ENCODE data around the gene HEG1. TPM values are rescaled to one million over a fixed set of nuclear protein-coding genes. Genes with fewer than 3 reads are reported as not detected.

HEG1 gene
- polyA plus RNA-seq, 3 donors, result 7.0 to 36.6 (median 14.1) TPM

DNA sequence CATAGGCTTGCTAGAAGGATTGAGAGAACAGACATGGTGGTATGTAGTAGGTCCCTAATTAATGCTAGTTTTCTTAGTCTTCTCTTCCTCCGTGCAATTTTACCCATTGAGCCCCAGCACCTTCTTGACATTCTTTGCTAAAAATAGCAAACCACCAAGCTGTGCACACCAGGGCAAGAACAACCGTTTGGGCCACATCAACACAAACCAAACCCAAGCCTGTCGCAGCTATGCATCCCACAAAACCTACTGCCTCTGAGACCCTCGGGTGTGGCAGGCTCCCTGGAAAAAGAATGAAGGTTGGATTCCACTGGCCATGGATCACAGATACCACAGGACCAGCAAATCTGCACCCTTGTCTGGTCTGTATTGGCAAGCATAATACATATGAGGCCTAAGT is 27.1 kb downstream of the HEG1 start:
- WGBS, 3 donors, result 85 to 90% (median 89%) methylated on average over 4 of the region's 4 CpGs
- H3K27ac ChIP-seq (ENCODE audit: low read depth, low read length), result no peak overlapping the region

DNA sequence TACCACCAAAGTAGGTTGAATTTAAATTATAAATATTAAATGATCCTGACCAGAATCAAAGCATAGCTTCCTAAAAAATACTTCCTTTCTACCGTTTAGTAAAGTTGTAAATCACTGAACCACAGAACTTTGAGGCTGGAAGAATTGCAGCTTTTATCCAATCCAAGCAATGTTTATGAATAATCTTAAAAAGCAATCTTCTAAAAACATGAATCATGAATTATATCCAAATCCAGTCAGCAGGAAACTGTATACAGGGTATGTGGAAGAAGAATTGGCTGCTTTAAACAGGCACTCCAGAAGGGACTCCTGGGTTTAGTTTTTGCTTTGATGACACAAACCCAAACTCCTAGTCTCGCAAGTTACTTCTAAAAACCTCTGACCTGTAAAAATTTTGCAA is 30.2 kb downstream of the HEG1 start:
- 39 to 70% (median 46%) methylated on average over 2 of the region's 2 CpGs for WGBS, 3 donors
- no peak overlapping the region for H3K27ac ChIP-seq (ENCODE audit: low read depth, low read length)

DNA sequence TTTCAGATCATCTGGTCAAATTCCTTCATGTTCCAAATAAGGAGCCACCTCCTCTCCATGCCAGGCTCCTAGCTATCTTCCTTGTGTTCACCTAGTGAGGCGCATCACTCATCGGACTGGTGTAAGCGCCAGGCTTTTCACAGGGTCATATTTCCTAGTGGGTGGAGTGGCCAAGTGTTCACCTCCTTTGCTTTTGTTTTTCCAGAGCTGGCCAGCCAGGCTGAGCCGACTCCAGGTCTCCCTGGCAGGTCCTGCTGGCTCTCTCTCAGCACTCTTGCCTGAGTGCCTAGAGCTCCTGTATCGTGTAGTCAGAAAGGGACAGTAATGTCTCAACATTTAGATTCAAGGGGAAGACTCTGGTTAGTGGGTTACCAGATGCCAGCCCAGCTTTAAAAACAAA is 31.0 kb downstream of the HEG1 start:
- WGBS, 3 donors, result 48 to 82% (median 66%) methylated on average over 5 of the region's 5 CpGs
- no peak overlapping the region for H3K27ac ChIP-seq (ENCODE audit: low read depth, low read length)

DNA sequence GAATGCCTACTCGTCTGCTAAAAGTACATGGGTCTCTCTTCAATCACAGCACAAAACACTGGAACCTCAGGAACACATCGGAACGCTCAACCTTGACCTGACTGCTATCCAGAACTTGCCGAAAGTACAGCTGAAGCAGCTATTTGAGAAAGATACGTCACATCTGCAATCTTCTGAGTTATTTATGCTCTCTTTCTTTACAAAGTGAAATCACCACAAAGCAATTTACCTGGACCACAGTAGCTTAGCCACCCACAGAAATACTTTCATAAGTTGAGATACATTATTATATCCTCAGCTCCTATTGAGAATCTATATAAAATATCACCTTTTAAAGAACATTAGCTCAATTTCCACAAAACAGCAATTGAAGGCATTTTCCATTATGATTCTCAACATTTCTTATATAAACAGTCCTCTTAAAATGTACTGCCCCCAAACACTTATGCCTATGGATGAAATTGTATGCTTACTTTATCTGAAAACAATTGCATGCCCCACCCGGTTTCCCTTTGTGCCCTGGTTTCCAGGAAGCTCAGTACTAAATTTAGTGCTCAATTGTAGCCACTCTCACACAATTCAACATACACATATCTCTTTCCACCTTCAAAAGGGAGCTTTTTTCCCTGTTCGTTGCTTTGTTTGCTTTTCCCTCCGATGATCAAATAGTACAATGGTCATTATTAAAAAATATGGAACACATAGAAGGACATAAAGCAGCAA is 31.8 kb downstream of the HEG1 start:
- 68 to 73% (median 71%) methylated on average over 8 of the region's 8 CpGs for WGBS, 3 donors
- H3K27ac ChIP-seq (ENCODE audit: low read depth, low read length), result no peak overlapping the region

DNA sequence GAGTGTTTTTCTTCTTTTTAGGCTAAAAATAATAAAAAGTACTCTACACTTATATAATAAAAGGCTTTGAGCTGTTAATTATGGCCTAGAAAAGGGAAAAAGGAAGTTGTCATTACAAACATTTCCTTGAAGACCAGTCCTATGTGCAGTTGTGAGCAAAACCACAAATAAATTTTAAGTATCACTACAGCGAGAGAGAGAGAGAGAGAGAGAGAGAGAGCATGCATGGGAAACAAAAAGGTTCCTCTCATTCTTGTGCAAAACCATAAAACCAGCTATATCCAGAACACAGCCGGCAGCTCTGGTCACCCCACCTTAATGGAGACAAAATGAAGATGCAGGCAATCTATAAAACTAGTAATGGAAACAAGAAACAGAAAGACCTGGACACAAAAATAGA is 33.6 kb downstream of the HEG1 start:
- WGBS, 3 donors, result 40 to 88% (median 48%) methylated on average over 2 of the region's 2 CpGs
- H3K27ac ChIP-seq (ENCODE audit: low read depth, low read length), result no peak overlapping the region

DNA sequence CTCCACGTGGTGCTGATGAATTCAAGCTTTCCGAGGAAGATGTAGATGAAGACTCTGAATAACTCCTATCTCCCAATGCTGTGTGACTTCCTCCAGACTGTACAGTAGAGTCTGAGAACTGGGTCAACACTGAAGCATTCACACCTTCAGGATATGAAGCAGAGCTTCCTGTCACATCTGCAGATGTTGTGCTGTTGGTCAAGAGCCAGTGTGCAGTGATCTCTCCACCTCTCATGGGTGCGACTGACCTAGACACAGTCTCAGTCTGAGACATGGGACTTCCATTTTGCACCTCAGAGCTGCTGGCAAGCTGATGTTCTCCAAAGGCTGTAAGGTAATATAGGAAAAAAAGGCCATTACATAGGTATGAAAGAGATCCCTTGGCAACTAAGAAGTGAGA is 36.5 kb downstream of the HEG1 start:
- WGBS, 3 donors, result 71 to 87% (median 85%) methylated on average over 3 of the region's 3 CpGs

DNA sequence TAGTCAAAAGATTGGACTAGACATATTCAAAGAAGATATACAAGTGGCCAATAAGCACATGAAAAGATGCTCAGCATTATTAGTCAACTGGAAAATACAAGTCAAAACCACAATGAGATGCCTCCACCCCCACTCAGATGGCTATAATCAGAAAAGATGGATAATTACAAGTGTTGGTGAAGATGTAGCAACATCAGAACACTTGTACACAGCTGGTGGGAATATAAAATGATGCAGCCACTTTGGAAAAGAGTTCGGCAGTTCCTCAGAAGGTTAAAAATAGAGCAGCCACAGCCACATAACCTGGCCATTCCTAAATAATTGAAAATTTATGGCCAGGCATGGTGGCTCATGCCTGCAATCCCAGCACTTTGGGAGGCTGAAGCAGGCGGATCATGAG is 38.4 kb downstream of the HEG1 start:
- no peak overlapping the region for H3K27ac ChIP-seq (ENCODE audit: low read depth, low read length)
- 93 to 97% (median 97%) methylated on average over 2 of the region's 2 CpGs for WGBS, 3 donors

More for the DNA sequence above, 36.5 kb downstream of the HEG1 start:
- no peak overlapping the region for H3K27ac ChIP-seq (ENCODE audit: low read depth, low read length)

DNA sequence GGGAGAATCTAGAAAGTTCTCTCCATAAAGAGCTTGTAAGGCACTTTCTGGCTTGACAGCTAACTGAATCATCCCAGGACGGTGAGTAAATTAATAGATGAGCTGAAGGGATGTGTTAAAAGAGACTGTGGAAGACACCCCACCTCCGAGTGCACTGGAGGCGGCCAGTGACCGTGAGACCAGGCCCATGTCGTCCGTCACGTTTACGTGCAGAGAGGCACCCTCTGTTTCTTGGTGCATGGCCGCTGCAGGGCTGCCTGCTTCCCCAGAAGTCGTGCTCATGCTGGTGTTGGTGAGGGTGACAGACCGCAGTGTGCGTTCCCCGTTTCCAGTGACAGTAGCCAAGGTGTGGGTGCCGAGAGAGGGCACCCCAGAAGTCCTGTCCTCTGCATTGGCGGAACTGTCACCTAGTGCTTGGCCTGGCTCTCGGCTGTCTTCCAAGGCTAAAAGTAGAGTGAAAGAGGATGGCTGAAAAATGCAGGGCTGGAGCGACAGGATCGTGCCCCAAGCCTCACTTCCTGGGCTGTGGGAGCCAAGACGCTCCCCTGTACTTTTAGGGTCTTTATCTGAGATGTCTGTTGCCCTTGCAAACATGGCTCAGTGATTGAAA is 41.1 kb downstream of the HEG1 start:
- 90% methylated on average over 19 of the region's 19 CpGs for WGBS, 3 donors
- H3K27ac ChIP-seq (ENCODE audit: low read depth, low read length), result no peak overlapping the region

DNA sequence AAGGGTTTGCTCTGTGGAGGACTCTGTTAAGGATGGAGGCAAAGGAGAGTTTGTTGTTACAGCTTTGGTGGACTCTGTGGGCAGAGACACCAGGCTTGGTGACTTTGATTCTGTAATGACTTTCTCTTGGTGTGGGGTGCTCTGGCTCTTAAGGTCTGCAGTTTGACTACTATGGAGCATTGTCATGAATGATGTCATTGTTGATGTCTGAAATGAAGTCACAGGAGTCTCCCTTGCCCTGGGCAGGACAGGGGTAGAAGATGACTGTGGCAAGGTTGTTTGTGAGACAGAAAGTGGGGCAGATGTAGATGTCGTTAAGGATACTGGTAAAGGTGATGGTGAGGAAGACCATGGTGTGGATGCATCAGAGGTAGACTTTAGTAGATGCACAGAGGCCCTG is 42.7 kb downstream of the HEG1 start:
- 80 to 97% (median 93%) methylated on average over 1 of the region's 1 CpG for WGBS, 3 donors
- H3K27ac ChIP-seq (ENCODE audit: low read depth, low read length), result no peak overlapping the region

DNA sequence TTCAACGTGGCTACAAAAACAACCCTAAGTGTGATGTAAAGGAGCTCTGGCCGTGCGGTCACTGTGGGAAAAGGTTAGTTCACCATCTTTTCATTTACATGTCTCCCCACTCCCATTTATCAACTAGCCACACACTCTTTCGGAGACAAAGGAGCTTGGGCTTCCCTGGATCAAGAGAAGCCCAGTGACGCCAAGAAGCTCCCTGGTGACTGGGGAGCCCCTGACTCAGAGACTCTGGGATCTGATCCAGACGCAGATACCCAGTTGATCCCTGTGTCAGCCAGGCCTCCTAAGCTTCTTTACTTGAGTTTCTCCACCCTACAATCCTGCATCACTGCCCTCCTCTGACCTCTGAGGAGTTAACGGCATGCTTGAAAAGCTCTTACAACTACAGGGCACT is 43.9 kb downstream of the HEG1 start:
- WGBS, 3 donors, result 71 to 89% (median 72%) methylated on average over 7 of the region's 7 CpGs
- no peak overlapping the region for H3K27ac ChIP-seq (ENCODE audit: low read depth, low read length)

DNA sequence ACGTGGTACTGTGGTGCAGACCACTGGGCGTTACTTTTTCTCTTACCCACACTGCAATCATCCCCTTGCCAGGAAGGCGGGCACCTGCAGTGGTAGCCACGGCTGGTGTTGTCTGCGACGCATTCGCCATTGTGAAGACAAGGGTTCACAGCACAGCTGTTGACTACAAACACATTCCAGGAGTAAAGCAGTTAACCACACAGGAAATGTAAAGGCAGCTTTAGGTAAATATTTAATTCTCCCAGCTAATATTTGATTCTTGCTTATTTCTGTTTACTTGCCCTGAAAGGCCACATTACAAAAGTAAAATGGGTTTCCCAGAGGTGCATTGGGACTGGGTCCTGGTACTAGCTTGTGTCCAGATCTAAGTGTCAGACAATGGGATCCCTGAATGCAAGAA is 45.4 kb downstream of the HEG1 start:
- 69 to 92% (median 85%) methylated on average over 7 of the region's 7 CpGs for WGBS, 3 donors
- H3K27ac ChIP-seq (ENCODE audit: low read depth, low read length), result no peak overlapping the region

DNA sequence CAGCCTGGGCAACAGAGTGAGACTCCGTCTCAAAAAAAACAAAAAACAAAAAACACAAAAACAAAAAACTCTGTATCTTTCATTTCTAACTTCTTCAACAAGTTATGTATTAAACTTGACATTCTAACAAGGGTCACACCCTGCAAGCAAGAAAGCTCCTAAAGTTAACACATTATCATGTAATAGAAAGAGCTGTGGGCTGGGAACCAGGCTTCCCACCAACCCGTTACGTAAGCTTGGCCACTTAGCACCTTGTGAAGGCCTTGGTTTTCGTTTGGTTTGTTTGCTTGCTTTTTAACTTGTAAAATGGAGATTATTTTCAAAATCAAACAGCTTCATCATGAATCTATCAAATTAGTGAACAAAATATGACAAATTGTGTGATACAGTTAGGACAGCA is 47.0 kb downstream of the HEG1 start:
- H3K27ac ChIP-seq (ENCODE audit: low read depth, low read length), result no peak overlapping the region
- WGBS, 3 donors, result 52 to 88% (median 87%) methylated on average over 4 of the region's 4 CpGs

DNA sequence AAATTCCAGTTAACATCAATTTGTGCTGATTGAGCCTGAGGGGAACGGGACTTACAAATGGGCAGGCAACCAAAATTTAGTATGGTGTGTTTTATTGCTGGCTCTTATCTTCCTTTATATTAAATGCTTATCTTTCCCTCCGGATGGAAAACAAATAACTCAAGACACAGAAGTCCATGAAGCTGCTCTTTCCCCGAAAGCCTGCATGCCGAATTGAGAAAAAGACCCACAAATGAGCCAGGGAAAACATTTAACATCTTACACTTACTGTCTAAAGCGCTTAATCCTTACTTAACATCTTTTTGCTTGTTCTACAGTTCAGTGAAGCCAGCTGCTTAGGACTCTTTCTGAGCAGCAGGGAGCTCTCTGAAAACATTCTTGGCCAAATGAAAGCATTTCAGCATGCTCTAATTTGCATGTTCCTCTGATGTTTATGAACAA is 49.5 kb downstream of the HEG1 start:
- 69 to 86% (median 85%) methylated on average over 5 of the region's 5 CpGs for WGBS, 3 donors
- no peak overlapping the region for H3K27ac ChIP-seq (ENCODE audit: low read depth, low read length)

DNA sequence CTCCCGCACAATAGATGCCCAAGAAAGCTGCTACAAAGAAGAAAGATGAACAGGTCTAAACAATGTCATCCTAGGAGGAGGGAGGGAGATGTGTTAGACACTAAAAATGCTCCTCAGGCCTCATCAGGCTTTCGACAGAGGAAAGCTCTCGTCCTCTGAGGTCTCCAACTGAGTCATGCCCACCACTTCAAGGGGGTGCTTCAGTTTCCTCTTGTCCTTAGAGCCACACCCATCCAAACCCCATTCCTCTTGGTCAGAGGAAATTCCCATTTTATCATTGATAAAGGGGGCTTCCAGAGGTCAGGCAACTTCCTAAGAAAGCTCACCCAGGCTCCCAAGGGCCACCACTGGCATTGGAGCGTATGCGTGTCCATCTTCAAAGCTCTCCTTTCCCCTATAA is 50.1 kb downstream of the HEG1 start:
- H3K27ac ChIP-seq (ENCODE audit: low read depth, low read length), result no peak overlapping the region
- 84 to 91% (median 86%) methylated on average over 5 of the region's 5 CpGs for WGBS, 3 donors

DNA sequence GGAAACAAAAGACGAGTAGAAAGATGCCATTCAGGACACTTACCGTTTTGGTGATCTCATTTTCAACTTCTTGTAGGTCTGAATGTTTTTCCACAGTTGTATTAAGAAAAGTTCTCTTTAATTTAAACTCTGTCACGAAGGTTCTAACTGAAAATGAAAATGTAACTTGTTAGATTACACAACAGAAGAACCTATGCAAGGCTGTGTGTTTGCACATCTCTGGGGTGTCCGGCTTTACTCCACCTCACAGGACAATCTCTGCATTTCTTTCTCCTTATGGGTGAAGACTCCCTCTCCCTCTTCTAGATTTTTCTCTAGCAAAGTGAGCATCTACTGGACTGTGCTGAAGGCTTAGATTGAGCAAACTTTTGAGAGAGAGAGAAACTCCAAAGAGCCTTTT is 50.6 kb downstream of the HEG1 start:
- WGBS, 3 donors, result 72 to 86% (median 76%) methylated on average over 4 of the region's 4 CpGs

DNA sequence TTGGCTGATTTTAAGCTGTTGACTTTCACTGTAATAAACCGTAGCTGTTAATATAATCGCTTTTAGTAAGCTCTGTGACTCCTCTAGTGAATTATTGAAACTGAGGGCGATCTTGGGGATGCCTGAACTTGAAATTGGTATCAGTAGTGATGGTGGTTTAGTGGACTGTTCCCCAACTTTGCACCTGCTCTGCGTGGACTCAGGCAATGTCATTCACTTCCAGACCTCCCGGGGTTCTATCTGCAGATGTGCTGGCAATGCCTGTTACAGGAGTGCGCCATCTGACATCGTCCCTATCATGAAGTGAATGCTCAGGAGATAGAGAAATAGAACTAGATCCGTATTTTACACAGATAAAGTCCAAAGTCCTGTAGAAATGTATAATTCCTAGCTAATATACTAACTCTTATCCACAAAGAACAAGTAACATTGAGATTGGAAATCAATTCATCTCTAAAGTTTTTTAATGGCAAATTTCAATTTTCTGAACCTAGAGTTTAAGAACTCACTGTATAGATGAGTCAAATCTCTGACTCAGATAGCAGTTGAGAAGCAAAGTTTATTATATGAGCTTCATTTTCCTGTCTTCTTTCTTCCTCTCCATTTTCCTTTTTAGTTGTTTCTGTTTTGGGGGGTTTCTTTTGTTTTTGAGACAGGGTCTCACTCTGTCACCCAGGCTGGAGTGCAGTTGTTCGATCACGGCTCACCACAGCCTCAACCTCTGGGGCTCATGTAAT is 51.8 kb downstream of the HEG1 start:
- no peak overlapping the region for H3K27ac ChIP-seq (ENCODE audit: low read depth, low read length)

More for the DNA sequence above, 50.6 kb downstream of the HEG1 start:
- no peak overlapping the region for H3K27ac ChIP-seq (ENCODE audit: low read depth, low read length)

DNA sequence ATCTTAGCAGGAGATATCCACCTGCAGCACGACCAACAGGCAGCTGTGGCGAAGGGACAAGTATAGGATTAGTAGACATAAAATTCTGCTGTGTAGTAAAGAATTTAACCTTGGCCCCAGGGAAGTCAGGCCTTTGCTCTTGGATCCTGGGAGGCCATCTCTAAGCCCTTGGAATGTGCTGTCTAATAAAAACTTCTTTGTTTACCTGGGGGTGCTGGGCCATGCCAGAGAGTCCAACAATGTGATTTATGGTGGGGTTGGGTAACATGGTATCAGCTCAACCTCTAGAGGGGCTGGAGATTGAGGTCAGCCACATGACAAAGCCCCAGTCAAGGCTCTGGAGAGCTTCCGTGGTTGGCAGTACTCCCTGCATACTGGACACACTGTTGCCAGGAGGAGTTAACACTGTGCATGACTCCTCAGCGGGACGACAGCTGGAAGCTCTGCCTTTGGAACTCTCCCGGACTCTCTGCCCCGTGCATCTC is 52.4 kb downstream of the HEG1 start:
- WGBS, 3 donors, result 56 to 68% (median 60%) methylated on average over 7 of the region's 7 CpGs
- no peak overlapping the region for H3K27ac ChIP-seq (ENCODE audit: low read depth, low read length)

More for the DNA sequence above, 51.8 kb downstream of the HEG1 start:
- WGBS, 3 donors, result 76 to 81% (median 76%) methylated on average over 10 of the region's 10 CpGs

DNA sequence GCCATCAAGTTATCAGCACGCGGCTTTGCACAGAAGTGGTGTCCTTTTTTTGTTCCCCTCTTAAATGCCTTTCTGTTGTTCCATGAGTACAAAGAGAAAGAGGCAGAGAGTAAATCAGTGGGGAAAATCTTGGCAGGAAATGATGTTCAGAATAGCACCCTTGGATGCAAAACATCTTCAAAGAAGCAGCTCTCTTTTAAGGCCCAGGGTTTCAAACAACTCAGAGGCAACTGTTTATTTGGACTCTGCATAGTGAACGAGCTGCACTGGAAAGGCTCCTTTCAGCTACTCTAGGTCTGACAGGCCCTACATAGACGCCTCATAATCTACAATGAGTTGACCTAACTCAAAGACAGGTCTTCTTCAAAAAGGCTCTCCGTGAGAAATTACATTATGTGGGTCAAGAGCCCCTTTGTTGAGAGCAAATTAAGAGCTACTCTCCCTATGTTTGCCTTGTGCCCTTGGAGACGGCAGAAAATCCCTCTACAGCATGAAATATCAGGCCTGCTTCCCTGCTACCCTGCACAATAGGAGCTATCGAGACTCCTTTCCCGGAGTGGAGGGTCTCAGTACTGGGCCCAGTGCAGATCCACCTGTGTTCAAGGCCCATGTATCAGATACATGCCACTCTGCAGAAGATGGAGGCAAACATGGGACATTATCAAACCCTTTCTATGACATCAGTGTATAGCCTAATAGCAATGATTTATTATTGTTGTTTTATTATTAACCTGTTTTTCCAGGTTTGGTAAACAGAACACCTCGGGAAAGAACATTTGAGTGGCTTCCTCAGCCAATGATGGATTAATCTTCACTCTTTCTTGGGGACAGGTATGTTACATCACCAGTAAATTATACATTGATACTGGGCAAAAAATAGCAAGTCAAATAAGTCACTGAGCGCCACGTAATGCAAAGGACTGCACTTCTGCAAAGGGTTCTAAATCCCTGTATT is 53.1 kb downstream of the HEG1 start:
- WGBS, 3 donors, result 81 to 89% (median 87%) methylated on average over 11 of the region's 11 CpGs
- H3K27ac ChIP-seq (ENCODE audit: low read depth, low read length), result no peak overlapping the region
